Measurements from ENCODE around the gene ERF. TPM values are rescaled to one million over a fixed set of nuclear protein-coding genes. Genes with fewer than 3 reads are reported as not detected.

Gene ERF
- total RNA-seq, 2 donors from 2014 or later: 46.6 to 49.8 TPM

- Histone ChIP-seq H3K27ac (peak overlapping the region; percentile 73 to 75), H3K4me3 (peak overlapping the region; percentile 79), H3K27me3 (replicated peaks; ENCODE audit: insufficient read depth) (no peaks in the 10 kb centered on the region), H3K36me3 (peaks cover 17% of the 10 kb centered on the region), H3K4me1 (ENCODE audit: control insufficient read depth in 1 of 2, low read depth in 2 of 2) (peaks cover 24 to 50% of the 10 kb centered on the region in 2 donors), H3K9me3 (no peaks in the 10 kb centered on the region)
- ATAC-seq (ENCODE audit: insufficient number of reproducible peaks, low FRiP score, low read depth) (no peak), DNase-seq (ENCODE audit: low spot score) (no peak)
- TF ChIP-seq CTCF (IDR thresholded peaks at IDR 0.05): no peak
Measured at GRCh38 chr19:42220751-42221097, 34.2 kb downstream of the ERF start.

- H3K36me3 ChIP-seq: peaks cover 11% of the 10 kb centered on the region
- peaks cover 25 to 56% of the 10 kb centered on the region in 2 donors for H3K4me1 ChIP-seq (ENCODE audit: control insufficient read depth in 1 of 2, low read depth in 2 of 2)
Measured at GRCh38 chr19:42219812-42220750, 34.8 kb downstream of the ERF start, which contains the start of gene ZNF526. Gene ZNF526 (plus strand): TSS chr19:42220312. CDS start chr19:42224404, 4,092 bp downstream.

GRCh38 chr19:42217520-42218437 lies 37.1 kb downstream of the ERF start, which contains the start of gene DEDD2:
Gene DEDD2 (minus strand): TSS chr19:42217677. CDS start chr19:42217007, 670 bp downstream.
- Histone ChIP-seq H3K27ac (peak within 1 kb of the TSS; percentile 77 to 89), H3K27me3 (replicated peaks; ENCODE audit: insufficient read depth) (no peaks in the 10 kb centered on the region), H3K36me3 (peaks cover 8% of the 10 kb centered on the region), H3K4me3 (peak within 1 kb of the TSS; percentile 97), H3K4me1 (ENCODE audit: control insufficient read depth in 1 of 2, low read depth in 2 of 2) (peaks cover 25 to 56% of the 10 kb centered on the region in 2 donors), H3K9me3 (no peaks in the 10 kb centered on the region)
- ATAC-seq (ENCODE audit: insufficient number of reproducible peaks, low FRiP score, low read depth): peak; percentile 81
- no peak for TF ChIP-seq CTCF (IDR thresholded peaks at IDR 0.05)
- peak; percentile 95 for DNase-seq (ENCODE audit: low spot score)

More at GRCh38 chr19:42219812-42220750, 34.8 kb downstream of the ERF start, which contains the start of gene ZNF526:
- peak; percentile 90 for DNase-seq (ENCODE audit: low spot score)
- H3K27ac ChIP-seq: peak within 1 kb of the TSS; percentile 73 to 75
- ATAC-seq (ENCODE audit: insufficient number of reproducible peaks, low FRiP score, low read depth): peak; percentile 75
- H3K4me3 ChIP-seq: peak within 1 kb of the TSS; percentile 79
- no peak for TF ChIP-seq CTCF (IDR thresholded peaks at IDR 0.05)
- no peaks in the 10 kb centered on the region for H3K27me3 ChIP-seq (replicated peaks; ENCODE audit: insufficient read depth)
- H3K9me3 ChIP-seq: no peaks in the 10 kb centered on the region

- Histone ChIP-seq H3K27me3 (replicated peaks; ENCODE audit: insufficient read depth) (no peaks in the 10 kb centered on the region), H3K36me3 (peaks cover 8% of the 10 kb centered on the region), H3K9me3 (no peaks in the 10 kb centered on the region), H3K27ac (peak overlapping the region; percentile 56 to 89), H3K4me1 (ENCODE audit: control insufficient read depth in 1 of 2, low read depth in 2 of 2) (peaks cover 25 to 50% of the 10 kb centered on the region in 2 donors), H3K4me3 (peak overlapping the region; percentile 97)
- DNase-seq (ENCODE audit: low spot score): no peak
- ATAC-seq (ENCODE audit: insufficient number of reproducible peaks, low FRiP score, low read depth): peak; percentile 23
- TF ChIP-seq CTCF (IDR thresholded peaks at IDR 0.05): no peak
Measured at GRCh38 chr19:42216653-42217519, 38.0 kb downstream of the ERF start.
